GM19324 (cell line): ENCODE measurements around the gene USP40.

Source experiments
- ATAC-seq: cut with Tn5 transposase; IDR thresholded peaks from one replicate; pipeline ENCODE4 v1.9.1; 2021; ENCODE audit warnings: mild to moderate bottlenecking, moderate library complexity; ENCODE audit not compliant: unreplicated experiment, low FRiP score

USP40 gene

GRCh38 chr2:233501198-233502076 is 65.1 kb downstream of the USP40 start:
- no peak for ATAC-seq

GRCh38 chr2:233499928-233500327 is 66.7 kb downstream of the USP40 start:
- ATAC-seq: no peak

GRCh38 chr2:233498126-233498525 is 68.5 kb downstream of the USP40 start:
- no peak for ATAC-seq

GRCh38 chr2:233497692-233498091 is 68.9 kb downstream of the USP40 start:
- ATAC-seq: no peak

- no peak for ATAC-seq
These were observed 70.8 kb downstream of the USP40 start for GRCh38 chr2:233495503-233496496.

- no peak for ATAC-seq
These were observed 73.8 kb downstream of the USP40 start for GRCh38 chr2:233492751-233493150.

GRCh38 chr2:233492078-233492477 is 74.5 kb downstream of the USP40 start:
- no peak for ATAC-seq

GRCh38 chr2:233491326-233491725 is 75.3 kb downstream of the USP40 start:
- ATAC-seq: no peak

GRCh38 chr2:233490831-233491230 is 75.8 kb downstream of the USP40 start:
- no peak for ATAC-seq

GRCh38 chr2:233489666-233490065 is 76.9 kb downstream of the USP40 start:
- ATAC-seq: no peak

- no peak for ATAC-seq
These were observed 77.4 kb downstream of the USP40 start for GRCh38 chr2:233489143-233489542.

GRCh38 chr2:233487748-233488345 is 78.7 kb downstream of the USP40 start:
- ATAC-seq: no peak

- ATAC-seq: no peak
These were observed 79.6 kb downstream of the USP40 start for GRCh38 chr2:233486778-233487552.

- ATAC-seq: no peak
These were observed 80.2 kb downstream of the USP40 start for GRCh38 chr2:233486357-233486756.

- no peak for ATAC-seq
These were observed 80.9 kb downstream of the USP40 start for GRCh38 chr2:233485726-233486125.

GRCh38 chr2:233482616-233483015 is 84.0 kb downstream of the USP40 start:
- ATAC-seq: no peak

- no peak for ATAC-seq
These were observed 85.0 kb downstream of the USP40 start for GRCh38 chr2:233481368-233482142.

- no peak for ATAC-seq
These were observed 85.9 kb downstream of the USP40 start for GRCh38 chr2:233480490-233481202.
